Neural cell (in vitro differentiated cells): ENCODE measurements around the gene NUP107. TPM values are rescaled to one million over a fixed set of nuclear protein-coding genes. Genes with fewer than 3 reads are reported as not detected.

ENCODE experiments used
- H2AFZ ChIP-seq: fragments of 200-600, 300-800 bp; sonication (generic), shearing (Covaris generic); 2 replicates; pipeline ENCODE4 v1.6.0; 2014; ENCODE audit warnings: low read depth, mild to moderate bottlenecking, antibody characterized with exemption, low read length, moderate library complexity
- H3F3A ChIP-seq: fragments of 200-600 bp; shearing (Covaris generic); 2 replicates; pipeline ENCODE4 v1.6.1; 2016; ENCODE audit warnings: mild to moderate bottlenecking, moderate library complexity, mixed read lengths, antibody characterized with exemption, low read length; ENCODE audit not compliant: insufficient read depth, poor library complexity, severe bottlenecking
- H3K27ac ChIP-seq: fragments of 200-600, 300-800 bp; sonication (generic), shearing (Covaris generic); 2 replicates; pipeline ENCODE4 v1.5.1; 2014; ENCODE audit warnings: mild to moderate bottlenecking, low read length, moderate library complexity
- H3K27me3 ChIP-seq: fragments of 300-800, 200-600 bp; sonication (generic), shearing (Covaris generic); 2 replicates; pipeline ENCODE4 v1.6.0; 2014; ENCODE audit warnings: mild to moderate bottlenecking, low read depth, low read length, moderate library complexity; ENCODE audit not compliant: insufficient read depth
- H3K36me3 ChIP-seq: fragments of 300-800, 200-600 bp; sonication (generic), shearing (Covaris generic); 2 replicates; pipeline ENCODE4 v1.5.1; 2014; ENCODE audit warnings: mild to moderate bottlenecking, antibody characterized with exemption, low read length, moderate library complexity; ENCODE audit not compliant: insufficient read depth
- H3K4me2 ChIP-seq: fragments of 300-800, 200-600 bp; sonication (generic), shearing (Covaris generic); 2 replicates; pipeline ENCODE4 v1.6.0; 2014; ENCODE audit warnings: mild to moderate bottlenecking, low read length
- H3K4me3 ChIP-seq: fragments of 300-800, 200-600 bp; sonication (generic), shearing (Covaris generic); 2 replicates; pipeline ENCODE4 v1.5.1; 2014; ENCODE audit warnings: mild to moderate bottlenecking, low read length, moderate library complexity
- H3K79me2 ChIP-seq: fragments of 200-600 bp; shearing (Covaris generic); replicated peaks from 2 replicates; pipeline ENCODE4 v1.6.0; 2014; ENCODE audit warnings: mild to moderate bottlenecking, low read length, moderate library complexity; ENCODE audit not compliant: insufficient read depth
- H3K9ac ChIP-seq: fragments of 300-800, 200-600 bp; sonication (generic), shearing (Covaris generic); 2 replicates; pipeline ENCODE4 v1.6.1; 2016; ENCODE audit warnings: mild to moderate bottlenecking, low read length, mixed read lengths
- H3K9me2 ChIP-seq: fragments of 200-600 bp; shearing (Covaris generic); 2 replicates; pipeline ENCODE4 v1.6.1; 2016; ENCODE audit warnings: mild to moderate bottlenecking, low read length, mixed read lengths; ENCODE audit not compliant: insufficient read depth
- H3K9me3 ChIP-seq: fragments of 200-600, 300-800 bp; sonication (generic), shearing (Covaris generic); 2 replicates; pipeline ENCODE4 v1.6.1; 2016; ENCODE audit warnings: mild to moderate bottlenecking, mixed run types, low read length, moderate library complexity, mixed read lengths
- H4K20me1 ChIP-seq: fragments of 200-600 bp; shearing (Covaris generic); 2 replicates; pipeline ENCODE4 v1.6.1; 2016; ENCODE audit warnings: mild to moderate bottlenecking, mixed run types; ENCODE audit not compliant: insufficient read depth
- CTCF ChIP-seq: fragments of 450-650 bp; IDR thresholded peaks from 2 replicates; pipeline ENCODE4 v1.5.1; 2014; ENCODE audit warnings: antibody characterized with exemption, mild to moderate bottlenecking, moderate library complexity; ENCODE audit not compliant: poor library complexity, severe bottlenecking
- EP300 ChIP-seq: fragments of 450-650 bp; conservative IDR thresholded peaks from 2 replicates; pipeline ENCODE4 v1.6.1; 2014; ENCODE audit warnings: antibody characterized with exemption, mild to moderate bottlenecking, moderate library complexity; ENCODE audit not compliant: poor library complexity, severe bottlenecking
- EZH2 ChIP-seq: fragments of 200-600, 300-800 bp; shearing (Covaris generic), sonication (generic); IDR thresholded peaks from 2 replicates; pipeline ENCODE4 v1.6.1; 2014; ENCODE audit warnings: antibody characterized with exemption, low read length, borderline replicate concordance, mild to moderate bottlenecking; ENCODE audit not compliant: insufficient read depth, poor library complexity, severe bottlenecking
- MXI1 ChIP-seq: fragments of 450-650 bp; conservative IDR thresholded peaks from 2 replicates; pipeline ENCODE4 v1.6.1; 2014; ENCODE audit warnings: antibody characterized with exemption, mild to moderate bottlenecking; ENCODE audit not compliant: poor library complexity, severe bottlenecking
- POLR2AphosphoS5 ChIP-seq: IDR thresholded peaks from 2 replicates; pipeline ENCODE4 v1.6.1; 2012
- RAD21 ChIP-seq: fragments of 450-650 bp; conservative IDR thresholded peaks from 2 replicates; pipeline ENCODE4 v1.6.1; 2014; ENCODE audit warnings: antibody characterized with exemption, mild to moderate bottlenecking, moderate library complexity
- REST ChIP-seq: IDR thresholded peaks from 2 replicates; pipeline ENCODE4 v1.6.1; 2012; ENCODE audit warnings: borderline replicate concordance
- SMC3 ChIP-seq: fragments of 450-650 bp; conservative IDR thresholded peaks from 2 replicates; pipeline ENCODE4 v1.6.1; 2014; ENCODE audit warnings: antibody characterized with exemption, mild to moderate bottlenecking, moderate library complexity; ENCODE audit not compliant: poor library complexity
- TAF1 ChIP-seq: IDR thresholded peaks from 2 replicates; pipeline ENCODE4 v1.6.1; 2012; ENCODE audit warnings: low read depth
- polyA plus RNA-seq: library from polyadenylated mRNA; depleted of rRNA; stranded (reverse); fragments of >200 nt; gene quantifications from 2 replicates; pipeline ENCODE4 v1.2.3, GENCODE V29; 2014

The NUP107 gene
- polyA plus RNA-seq, 1 donor from 2014 or later = 64.1 TPM

- no peaks in the 10 kb centered on the region for H3K27me3 ChIP-seq
- H3F3A ChIP-seq = no peaks in the 10 kb centered on the region
- no peaks in the 10 kb centered on the region for H3K9me3 ChIP-seq
- no peaks in the 10 kb centered on the region for H4K20me1 ChIP-seq
- peaks cover 39% of the 10 kb centered on the region for H3K79me2 ChIP-seq
- H3K9ac ChIP-seq = no peak overlapping the region
- no peak overlapping the region for H3K4me2 ChIP-seq
- H3K4me3 ChIP-seq = no peak overlapping the region
- H2AFZ ChIP-seq = no peak overlapping the region
- H3K36me3 ChIP-seq = no peaks in the 10 kb centered on the region
- no peak overlapping the region for H3K27ac ChIP-seq
- no peaks in the 10 kb centered on the region for H3K9me2 ChIP-seq
- TF ChIP-seq RAD21 (no peak), TAF1 (no peak), REST (no peak), CTCF (no peak), EP300 (no peak), SMC3 (no peak), EZH2 (no peak), MXI1 (no peak), POLR2AphosphoS5 (no peak)
These were observed 47.4 kb upstream of the NUP107 start for GRCh38 chr12:68639396-68639767.

GRCh38 chr12:68641138-68641537 lies 45.6 kb upstream of the NUP107 start:
- Histone ChIP-seq H3F3A (no peaks in the 10 kb centered on the region), H3K9me2 (no peaks in the 10 kb centered on the region), H3K9me3 (no peaks in the 10 kb centered on the region), H3K27ac (no peak overlapping the region), H3K9ac (no peak overlapping the region), H2AFZ (no peak overlapping the region), H3K27me3 (no peaks in the 10 kb centered on the region), H4K20me1 (no peaks in the 10 kb centered on the region), H3K36me3 (no peaks in the 10 kb centered on the region), H3K4me2 (no peak overlapping the region), H3K79me2 (peaks cover 34% of the 10 kb centered on the region), H3K4me3 (no peak overlapping the region)
- TF ChIP-seq EP300 = no peak
- TF ChIP-seq TAF1 = no peak
- TF ChIP-seq MXI1 = no peak
- TF ChIP-seq SMC3 = no peak
- TF ChIP-seq RAD21 = no peak
- no peak for TF ChIP-seq CTCF
